ENCODE data around the gene RUNX3.

The RUNX3 gene

GRCh38 chr1:24860841-24861240, 69.2 kb downstream of the RUNX3 start:
- H3K9ac ChIP-seq (ENCODE audit: low read depth, low read length) = no peak overlapping the region
- H3K27me3 ChIP-seq (ENCODE audit: insufficient read depth, low read length) = no peaks in the 10 kb centered on the region
- no peaks in the 10 kb centered on the region for H3K9me3 ChIP-seq (ENCODE audit: insufficient read depth, low read depth, low read length)
- H3K27ac ChIP-seq (ENCODE audit: low read depth, low read length) = no peak overlapping the region
- WGBS = 91% methylated on average over 15 of the region's 15 CpGs
- H3K4me3 ChIP-seq (ENCODE audit: low read length) = no peak overlapping the region
- no peaks in the 10 kb centered on the region for H3K36me3 ChIP-seq (ENCODE audit: insufficient read depth, low read length)
- peaks cover 7% of the 10 kb centered on the region; the same call in 1 of the 2 replicates for H3K4me1 ChIP-seq (ENCODE audit: insufficient read depth, low read length)

- 83% methylated on average over 9 of the region's 10 CpGs for WGBS
- no peak overlapping the region for H3K9ac ChIP-seq (ENCODE audit: low read depth, low read length)
- no peak overlapping the region for H3K27ac ChIP-seq (ENCODE audit: low read depth, low read length)
- no peak overlapping the region for H3K4me3 ChIP-seq (ENCODE audit: low read length)
- no peaks in the 10 kb centered on the region for H3K9me3 ChIP-seq (ENCODE audit: insufficient read depth, low read depth, low read length)
- H3K4me1 ChIP-seq (ENCODE audit: insufficient read depth, low read length) = peaks cover 3% of the 10 kb centered on the region; the same call in 1 of the 2 replicates
- H3K27me3 ChIP-seq (ENCODE audit: insufficient read depth, low read length) = no peaks in the 10 kb centered on the region
- H3K36me3 ChIP-seq (ENCODE audit: insufficient read depth, low read length) = no peaks in the 10 kb centered on the region
These were observed 70.7 kb downstream of the RUNX3 start for GRCh38 chr1:24859063-24860010.

- WGBS = 100% methylated on average over 1 of the region's 1 CpG
- Histone ChIP-seq H3K36me3 (ENCODE audit: insufficient read depth, low read length) (no peaks in the 10 kb centered on the region), H3K9me3 (ENCODE audit: insufficient read depth, low read depth, low read length) (no peaks in the 10 kb centered on the region), H3K4me3 (ENCODE audit: low read length) (no peak overlapping the region), H3K27me3 (ENCODE audit: insufficient read depth, low read length) (no peaks in the 10 kb centered on the region), H3K9ac (ENCODE audit: low read depth, low read length) (no peak overlapping the region), H3K4me1 (ENCODE audit: insufficient read depth, low read length) (no peaks in the 10 kb centered on the region), H3K27ac (ENCODE audit: low read depth, low read length) (no peak overlapping the region)
These were observed 71.8 kb downstream of the RUNX3 start for GRCh38 chr1:24858277-24858676.

- Histone ChIP-seq H3K36me3 (ENCODE audit: insufficient read depth, low read length) (no peaks in the 10 kb centered on the region), H3K9me3 (ENCODE audit: insufficient read depth, low read depth, low read length) (no peaks in the 10 kb centered on the region), H3K4me3 (ENCODE audit: low read length) (no peak overlapping the region), H3K27me3 (ENCODE audit: insufficient read depth, low read length) (no peaks in the 10 kb centered on the region), H3K4me1 (ENCODE audit: insufficient read depth, low read length) (no peaks in the 10 kb centered on the region), H3K27ac (ENCODE audit: low read depth, low read length) (no peak overlapping the region), H3K9ac (ENCODE audit: low read depth, low read length) (no peak overlapping the region)
- WGBS = 88% methylated on average over 6 of the region's 6 CpGs
These were observed 72.5 kb downstream of the RUNX3 start for GRCh38 chr1:24857507-24858133.

- no peaks in the 10 kb centered on the region for H3K36me3 ChIP-seq (ENCODE audit: insufficient read depth, low read length)
- no peak overlapping the region for H3K4me3 ChIP-seq (ENCODE audit: low read length)
- H3K9me3 ChIP-seq (ENCODE audit: insufficient read depth, low read depth, low read length) = no peaks in the 10 kb centered on the region
- H3K27ac ChIP-seq (ENCODE audit: low read depth, low read length) = no peak overlapping the region
- no peak overlapping the region for H3K9ac ChIP-seq (ENCODE audit: low read depth, low read length)
- no peaks in the 10 kb centered on the region for H3K27me3 ChIP-seq (ENCODE audit: insufficient read depth, low read length)
- H3K4me1 ChIP-seq (ENCODE audit: insufficient read depth, low read length) = no peaks in the 10 kb centered on the region
- 93% methylated on average over 16 of the region's 16 CpGs for WGBS
These were observed 73.1 kb downstream of the RUNX3 start for GRCh38 chr1:24856787-24857506.

GRCh38 chr1:24855474-24855873, 74.6 kb downstream of the RUNX3 start:
- Histone ChIP-seq H3K4me1 (ENCODE audit: insufficient read depth, low read length) (no peaks in the 10 kb centered on the region), H3K4me3 (ENCODE audit: low read length) (no peak overlapping the region), H3K27ac (ENCODE audit: low read depth, low read length) (no peak overlapping the region), H3K9me3 (ENCODE audit: insufficient read depth, low read depth, low read length) (no peaks in the 10 kb centered on the region), H3K36me3 (ENCODE audit: insufficient read depth, low read length) (no peaks in the 10 kb centered on the region), H3K27me3 (ENCODE audit: insufficient read depth, low read length) (no peaks in the 10 kb centered on the region), H3K9ac (ENCODE audit: low read depth, low read length) (no peak overlapping the region)
- 82% methylated on average over 5 of the region's 5 CpGs for WGBS

- H3K9me3 ChIP-seq (ENCODE audit: insufficient read depth, low read depth, low read length) = no peaks in the 10 kb centered on the region
- no peak overlapping the region for H3K4me3 ChIP-seq (ENCODE audit: low read length)
- H3K27me3 ChIP-seq (ENCODE audit: insufficient read depth, low read length) = peaks cover 10% of the 10 kb centered on the region
- no peaks in the 10 kb centered on the region for H3K4me1 ChIP-seq (ENCODE audit: insufficient read depth, low read length)
- no peak overlapping the region for H3K9ac ChIP-seq (ENCODE audit: low read depth, low read length)
- 84% methylated on average over 6 of the region's 6 CpGs for WGBS
- no peak overlapping the region for H3K27ac ChIP-seq (ENCODE audit: low read depth, low read length)
- no peaks in the 10 kb centered on the region for H3K36me3 ChIP-seq (ENCODE audit: insufficient read depth, low read length)
These were observed 76.4 kb downstream of the RUNX3 start for GRCh38 chr1:24853649-24854048.

- peaks cover 14% of the 10 kb centered on the region for H3K27me3 ChIP-seq (ENCODE audit: insufficient read depth, low read length)
- H3K36me3 ChIP-seq (ENCODE audit: insufficient read depth, low read length) = peaks cover 3% of the 10 kb centered on the region; the same call in 1 of the 2 replicates
- no peaks in the 10 kb centered on the region for H3K9me3 ChIP-seq (ENCODE audit: insufficient read depth, low read depth, low read length)
- H3K4me1 ChIP-seq (ENCODE audit: insufficient read depth, low read length) = no peaks in the 10 kb centered on the region
- H3K9ac ChIP-seq (ENCODE audit: low read depth, low read length) = no peak overlapping the region
- WGBS = 88% methylated on average over 5 of the region's 6 CpGs
- no peak overlapping the region for H3K4me3 ChIP-seq (ENCODE audit: low read length)
- no peak overlapping the region for H3K27ac ChIP-seq (ENCODE audit: low read depth, low read length)
These were observed 79.7 kb downstream of the RUNX3 start for GRCh38 chr1:24850328-24850920.

GRCh38 chr1:24849672-24850295, 80.3 kb downstream of the RUNX3 start:
- H3K36me3 ChIP-seq (ENCODE audit: insufficient read depth, low read length) = peaks cover 3% of the 10 kb centered on the region; the same call in 1 of the 2 replicates
- peaks cover 14% of the 10 kb centered on the region for H3K27me3 ChIP-seq (ENCODE audit: insufficient read depth, low read length)
- no peak overlapping the region for H3K27ac ChIP-seq (ENCODE audit: low read depth, low read length)
- H3K4me1 ChIP-seq (ENCODE audit: insufficient read depth, low read length) = no peaks in the 10 kb centered on the region
- no peaks in the 10 kb centered on the region for H3K9me3 ChIP-seq (ENCODE audit: insufficient read depth, low read depth, low read length)
- H3K4me3 ChIP-seq (ENCODE audit: low read length) = no peak overlapping the region
- 53% methylated on average over 9 of the region's 9 CpGs for WGBS
- H3K9ac ChIP-seq (ENCODE audit: low read depth, low read length) = no peak overlapping the region

Data from HUES64 (cell line).